ENCODE data around the gene PPP1R17.

DNA sequence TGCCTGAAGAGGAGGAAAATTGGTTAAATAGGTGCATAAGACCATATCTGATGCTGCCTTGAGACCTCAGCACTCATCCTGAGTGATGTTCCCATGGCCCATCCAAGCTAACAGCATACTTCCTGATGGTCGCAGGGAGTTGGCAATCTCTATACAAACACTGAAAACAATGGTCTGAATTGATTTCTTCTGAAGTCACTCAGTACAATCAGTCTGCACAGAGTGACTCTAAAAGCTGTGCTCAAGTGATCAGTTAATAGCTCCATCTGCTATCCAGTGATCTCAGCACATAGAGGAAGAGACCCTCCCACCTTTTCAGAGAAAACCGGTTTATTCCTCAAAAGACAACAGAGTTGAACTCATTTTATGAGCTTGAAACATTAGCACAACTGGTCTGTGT is 3.9 kb downstream of the PPP1R17 start:
- TF ChIP-seq, protein P1, sequence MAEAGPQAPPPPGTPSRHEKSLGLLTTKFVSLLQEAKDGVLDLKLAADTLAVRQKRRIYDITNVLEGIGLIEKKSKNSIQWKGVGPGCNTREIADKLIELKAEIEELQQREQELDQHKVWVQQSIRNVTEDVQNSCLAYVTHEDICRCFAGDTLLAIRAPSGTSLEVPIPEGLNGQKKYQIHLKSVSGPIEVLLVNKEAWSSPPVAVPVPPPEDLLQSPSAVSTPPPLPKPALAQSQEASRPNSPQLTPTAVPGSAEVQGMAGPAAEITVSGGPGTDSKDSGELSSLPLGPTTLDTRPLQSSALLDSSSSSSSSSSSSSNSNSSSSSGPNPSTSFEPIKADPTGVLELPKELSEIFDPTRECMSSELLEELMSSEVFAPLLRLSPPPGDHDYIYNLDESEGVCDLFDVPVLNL (CRISPR knock-in tag; IDR thresholded peaks at IDR 0.05; ENCODE audit: borderline replicate concordance, low read depth), result no peak
- TF ChIP-seq, protein P2, sequence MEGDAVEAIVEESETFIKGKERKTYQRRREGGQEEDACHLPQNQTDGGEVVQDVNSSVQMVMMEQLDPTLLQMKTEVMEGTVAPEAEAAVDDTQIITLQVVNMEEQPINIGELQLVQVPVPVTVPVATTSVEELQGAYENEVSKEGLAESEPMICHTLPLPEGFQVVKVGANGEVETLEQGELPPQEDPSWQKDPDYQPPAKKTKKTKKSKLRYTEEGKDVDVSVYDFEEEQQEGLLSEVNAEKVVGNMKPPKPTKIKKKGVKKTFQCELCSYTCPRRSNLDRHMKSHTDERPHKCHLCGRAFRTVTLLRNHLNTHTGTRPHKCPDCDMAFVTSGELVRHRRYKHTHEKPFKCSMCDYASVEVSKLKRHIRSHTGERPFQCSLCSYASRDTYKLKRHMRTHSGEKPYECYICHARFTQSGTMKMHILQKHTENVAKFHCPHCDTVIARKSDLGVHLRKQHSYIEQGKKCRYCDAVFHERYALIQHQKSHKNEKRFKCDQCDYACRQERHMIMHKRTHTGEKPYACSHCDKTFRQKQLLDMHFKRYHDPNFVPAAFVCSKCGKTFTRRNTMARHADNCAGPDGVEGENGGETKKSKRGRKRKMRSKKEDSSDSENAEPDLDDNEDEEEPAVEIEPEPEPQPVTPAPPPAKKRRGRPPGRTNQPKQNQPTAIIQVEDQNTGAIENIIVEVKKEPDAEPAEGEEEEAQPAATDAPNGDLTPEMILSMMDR (IDR thresholded peaks at IDR 0.05), result no peak
- TF ChIP-seq, protein P3, sequence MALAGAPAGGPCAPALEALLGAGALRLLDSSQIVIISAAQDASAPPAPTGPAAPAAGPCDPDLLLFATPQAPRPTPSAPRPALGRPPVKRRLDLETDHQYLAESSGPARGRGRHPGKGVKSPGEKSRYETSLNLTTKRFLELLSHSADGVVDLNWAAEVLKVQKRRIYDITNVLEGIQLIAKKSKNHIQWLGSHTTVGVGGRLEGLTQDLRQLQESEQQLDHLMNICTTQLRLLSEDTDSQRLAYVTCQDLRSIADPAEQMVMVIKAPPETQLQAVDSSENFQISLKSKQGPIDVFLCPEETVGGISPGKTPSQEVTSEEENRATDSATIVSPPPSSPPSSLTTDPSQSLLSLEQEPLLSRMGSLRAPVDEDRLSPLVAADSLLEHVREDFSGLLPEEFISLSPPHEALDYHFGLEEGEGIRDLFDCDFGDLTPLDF (CRISPR knock-in tag; IDR thresholded peaks at IDR 0.05), result no peak
- TF ChIP-seq NR3C1 (CRISPR knock-in tag; conservative IDR thresholded peaks at IDR 0.05; ENCODE audit: low read depth), result no peak

Data from WTC11 (cell line).